Measurements from ENCODE around the gene BUB1B.

BUB1B gene

GRCh38 chr15:40263024-40263754, 102.3 kb downstream of the BUB1B start:
- H3K27me3 Mint-ChIP-seq: peaks cover 3% of the 10 kb centered on the region
- no peak overlapping the region for H3K27ac Mint-ChIP-seq
- no peak for DNase-seq
- H3K36me3 Mint-ChIP-seq (ENCODE audit: low read depth): no peaks in the 10 kb centered on the region
- ATAC-seq: no peak
- H3K4me3 Mint-ChIP-seq: no peak overlapping the region
- no peaks in the 10 kb centered on the region for H3K9me3 Mint-ChIP-seq
- H3K4me1 Mint-ChIP-seq: no peaks in the 10 kb centered on the region

GRCh38 chr15:40264321-40265153, 103.7 kb downstream of the BUB1B start:
- H3K9me3 Mint-ChIP-seq: no peaks in the 10 kb centered on the region
- H3K4me1 Mint-ChIP-seq: no peaks in the 10 kb centered on the region
- DNase-seq (no peak), ATAC-seq (no peak)
- peaks cover 3% of the 10 kb centered on the region for H3K27me3 Mint-ChIP-seq
- H3K27ac Mint-ChIP-seq: no peak overlapping the region
- no peaks in the 10 kb centered on the region for H3K36me3 Mint-ChIP-seq (ENCODE audit: low read depth)
- no peak overlapping the region for H3K4me3 Mint-ChIP-seq

GRCh38 chr15:40265355-40265754, 104.5 kb downstream of the BUB1B start:
- ATAC-seq: no peak

GRCh38 chr15:40265875-40266274, 105.0 kb downstream of the BUB1B start:
- Mint-ChIP-seq H3K27me3 (peaks cover 3% of the 10 kb centered on the region), H3K9me3 (no peaks in the 10 kb centered on the region), H3K27ac (no peak overlapping the region), H3K4me1 (no peaks in the 10 kb centered on the region), H3K36me3 (ENCODE audit: low read depth) (no peaks in the 10 kb centered on the region), H3K4me3 (no peak overlapping the region)
- ATAC-seq (no peak), DNase-seq (no peak)

More at GRCh38 chr15:40265355-40265754, 104.5 kb downstream of the BUB1B start:
- Mint-ChIP-seq H3K27me3 (peaks cover 3% of the 10 kb centered on the region), H3K9me3 (no peaks in the 10 kb centered on the region), H3K4me1 (no peaks in the 10 kb centered on the region), H3K36me3 (ENCODE audit: low read depth) (no peaks in the 10 kb centered on the region), H3K4me3 (no peak overlapping the region), H3K27ac (no peak overlapping the region)
- DNase-seq: no peak

GRCh38 chr15:40266828-40267304, 106.0 kb downstream of the BUB1B start:
- peak; percentile 70 for ATAC-seq
- Mint-ChIP-seq H3K27me3 (no peaks in the 10 kb centered on the region), H3K27ac (no peak overlapping the region), H3K36me3 (ENCODE audit: low read depth) (no peaks in the 10 kb centered on the region), H3K4me1 (no peaks in the 10 kb centered on the region), H3K4me3 (no peak overlapping the region), H3K9me3 (no peaks in the 10 kb centered on the region)
- DNase-seq: no peak

- no peaks in the 10 kb centered on the region for H3K9me3 Mint-ChIP-seq
- ATAC-seq (no peak), DNase-seq (no peak)
- H3K4me1 Mint-ChIP-seq: no peaks in the 10 kb centered on the region
- no peaks in the 10 kb centered on the region for H3K27me3 Mint-ChIP-seq
- no peak overlapping the region for H3K27ac Mint-ChIP-seq
- H3K36me3 Mint-ChIP-seq (ENCODE audit: low read depth): no peaks in the 10 kb centered on the region
- no peak overlapping the region for H3K4me3 Mint-ChIP-seq
Observed at GRCh38 chr15:40267670-40268069, 106.8 kb downstream of the BUB1B start.

GRCh38 chr15:40269604-40270003, 108.7 kb downstream of the BUB1B start:
- DNase-seq: no peak
- Mint-ChIP-seq H3K27me3 (no peaks in the 10 kb centered on the region), H3K4me1 (no peaks in the 10 kb centered on the region), H3K4me3 (no peak overlapping the region), H3K9me3 (no peaks in the 10 kb centered on the region), H3K36me3 (ENCODE audit: low read depth) (no peaks in the 10 kb centered on the region), H3K27ac (no peak overlapping the region)
- ATAC-seq: no peak

- no peaks in the 10 kb centered on the region for H3K9me3 Mint-ChIP-seq
- ATAC-seq (no peak), DNase-seq (no peak)
- no peaks in the 10 kb centered on the region for H3K36me3 Mint-ChIP-seq (ENCODE audit: low read depth)
- H3K27ac Mint-ChIP-seq: no peak overlapping the region
- H3K4me1 Mint-ChIP-seq: peaks cover 2% of the 10 kb centered on the region
- no peaks in the 10 kb centered on the region for H3K27me3 Mint-ChIP-seq
- no peak overlapping the region for H3K4me3 Mint-ChIP-seq
Observed at GRCh38 chr15:40270246-40270995, 109.6 kb downstream of the BUB1B start.

Data from activated naive CD8-positive, alpha-beta T cell treated with anti-CD3 and anti-CD28 coated beads, Interleukin-2, amount 50 U/mL, for 24 hours (primary cell).